BE2C (cell line): ENCODE data around the gene ABLIM3.

Source experiments
- DNase-seq: peaks from one replicate; pipeline ENCODE4 v3.0.0-alpha.2; 2020
- H3K27me3 ChIP-seq: fragments of 250-450 bp; sonication (Bioruptor Pico); 2 replicates; pipeline ENCODE4 v1.5.1; 2020; ENCODE audit warnings: mild to moderate bottlenecking
- H3K36me3 ChIP-seq: fragments of 250-450 bp; sonication (Bioruptor Pico); 2 replicates; pipeline ENCODE4 v1.5.1; 2020; ENCODE audit warnings: mild to moderate bottlenecking
- H3K4me1 ChIP-seq: fragments of 250-450 bp; sonication (Bioruptor Pico); 2 replicates; pipeline ENCODE4 v1.5.1; 2020
- H3K4me3 ChIP-seq: 2 replicates; pipeline ENCODE4 v1.5.1; 2011; ENCODE audit warnings: low read depth, low read length
- H3K9me3 ChIP-seq: fragments of 250-450 bp; sonication (Bioruptor Pico); 2 replicates; pipeline ENCODE4 v1.5.1; 2020
- TF ChIP-seq, protein P1 (sequence below): IDR thresholded peaks from 2 replicates; pipeline ENCODE4 v1.5.1; 2012; ENCODE audit warnings: mild to moderate bottlenecking, low read depth, low read length

The ABLIM3 gene

GRCh38 chr5:149110406-149110805 lies 30.9 kb upstream of the ABLIM3 start:
- Histone ChIP-seq H3K9me3 (no peaks in the 10 kb centered on the region), H3K4me1 (peaks cover 3% of the 10 kb centered on the region), H3K36me3 (no peaks in the 10 kb centered on the region), H3K4me3 (no peak overlapping the region), H3K27me3 (no peaks in the 10 kb centered on the region)
- no peak for DNase-seq
- TF ChIP-seq, protein P1, sequence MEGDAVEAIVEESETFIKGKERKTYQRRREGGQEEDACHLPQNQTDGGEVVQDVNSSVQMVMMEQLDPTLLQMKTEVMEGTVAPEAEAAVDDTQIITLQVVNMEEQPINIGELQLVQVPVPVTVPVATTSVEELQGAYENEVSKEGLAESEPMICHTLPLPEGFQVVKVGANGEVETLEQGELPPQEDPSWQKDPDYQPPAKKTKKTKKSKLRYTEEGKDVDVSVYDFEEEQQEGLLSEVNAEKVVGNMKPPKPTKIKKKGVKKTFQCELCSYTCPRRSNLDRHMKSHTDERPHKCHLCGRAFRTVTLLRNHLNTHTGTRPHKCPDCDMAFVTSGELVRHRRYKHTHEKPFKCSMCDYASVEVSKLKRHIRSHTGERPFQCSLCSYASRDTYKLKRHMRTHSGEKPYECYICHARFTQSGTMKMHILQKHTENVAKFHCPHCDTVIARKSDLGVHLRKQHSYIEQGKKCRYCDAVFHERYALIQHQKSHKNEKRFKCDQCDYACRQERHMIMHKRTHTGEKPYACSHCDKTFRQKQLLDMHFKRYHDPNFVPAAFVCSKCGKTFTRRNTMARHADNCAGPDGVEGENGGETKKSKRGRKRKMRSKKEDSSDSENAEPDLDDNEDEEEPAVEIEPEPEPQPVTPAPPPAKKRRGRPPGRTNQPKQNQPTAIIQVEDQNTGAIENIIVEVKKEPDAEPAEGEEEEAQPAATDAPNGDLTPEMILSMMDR: no peak

- no peak for DNase-seq
Measured at GRCh38 chr5:149113669-149114068, 27.6 kb upstream of the ABLIM3 start.

GRCh38 chr5:149114403-149115312 lies 26.6 kb upstream of the ABLIM3 start:
- peak; percentile 71 for DNase-seq

More at GRCh38 chr5:149113669-149114068, 27.6 kb upstream of the ABLIM3 start:
- no peaks in the 10 kb centered on the region for H3K9me3 ChIP-seq
- H3K36me3 ChIP-seq: no peaks in the 10 kb centered on the region
- TF ChIP-seq, protein P1: no peak
- H3K4me3 ChIP-seq: no peak overlapping the region
- no peaks in the 10 kb centered on the region for H3K27me3 ChIP-seq
- H3K4me1 ChIP-seq: peaks cover 3% of the 10 kb centered on the region

DNA sequence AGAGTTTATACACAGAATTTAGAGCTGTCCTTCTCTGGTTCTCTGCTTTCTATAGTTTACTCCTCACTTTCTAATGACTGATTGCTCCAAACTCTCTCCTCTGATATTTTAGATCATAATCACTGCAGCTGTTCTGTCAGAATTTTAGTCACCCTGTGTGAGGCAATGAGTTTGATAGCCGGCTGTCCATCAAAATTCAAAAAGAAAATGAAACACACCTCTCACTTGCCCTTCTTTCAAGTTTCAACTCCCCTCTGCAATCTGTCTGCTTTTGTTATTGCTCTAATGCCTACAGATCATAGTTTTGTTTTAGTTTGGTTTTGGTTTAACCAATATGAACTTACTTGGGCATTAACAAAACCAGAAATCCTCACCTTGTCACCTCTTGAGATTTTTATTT lies 23.3 kb upstream of the ABLIM3 start:
- Histone ChIP-seq H3K4me1 (peaks cover 3% of the 10 kb centered on the region), H3K4me3 (no peak overlapping the region), H3K27me3 (no peaks in the 10 kb centered on the region), H3K9me3 (no peaks in the 10 kb centered on the region), H3K36me3 (no peaks in the 10 kb centered on the region)
- TF ChIP-seq, protein P1: no peak
- no peak for DNase-seq

More at GRCh38 chr5:149114403-149115312, 26.6 kb upstream of the ABLIM3 start:
- Histone ChIP-seq H3K4me1 (peaks cover 3% of the 10 kb centered on the region), H3K9me3 (no peaks in the 10 kb centered on the region), H3K4me3 (no peak overlapping the region), H3K36me3 (no peaks in the 10 kb centered on the region), H3K27me3 (no peaks in the 10 kb centered on the region)
- TF ChIP-seq, protein P1: peak; percentile 95

- H3K4me3 ChIP-seq: no peak overlapping the region
- no peaks in the 10 kb centered on the region for H3K36me3 ChIP-seq
- TF ChIP-seq, protein P1: no peak
- peaks cover 3% of the 10 kb centered on the region for H3K4me1 ChIP-seq
- no peak for DNase-seq
- no peaks in the 10 kb centered on the region for H3K9me3 ChIP-seq
- H3K27me3 ChIP-seq: no peaks in the 10 kb centered on the region
Measured at GRCh38 chr5:149118463-149118862, 22.8 kb upstream of the ABLIM3 start.

- DNase-seq: no peak
- Histone ChIP-seq H3K4me3 (no peak overlapping the region), H3K27me3 (no peaks in the 10 kb centered on the region), H3K9me3 (no peaks in the 10 kb centered on the region), H3K4me1 (no peaks in the 10 kb centered on the region), H3K36me3 (no peaks in the 10 kb centered on the region)
- TF ChIP-seq, protein P1: no peak
Measured at GRCh38 chr5:149121145-149121544, 20.1 kb upstream of the ABLIM3 start.
